ENCODE results near the gene TSPEAR. TPM values are rescaled to one million over a fixed set of nuclear protein-coding genes. Genes with fewer than 3 reads are reported as not detected.
A peak's percentile ranks its signal among the peaks of the same experiment; 100 is the strongest.
"Not testable (repeated sequence)": the region's sequence is repeated elsewhere in the genome, so short reads cannot be mapped to it uniquely, and the experiment has no call there.

TSPEAR gene
- total and polyA plus RNA-seq, 11 donors = 0.01 to 2.6 (median 0.71) TPM; not detected in 2

GRCh38 chr21:44667612-44668011 lies 43.8 kb downstream of the TSPEAR start:
- ATAC-seq (no peak), DNase-seq (no peak)
- Histone ChIP-seq H3K4me1 (no peaks in the 10 kb centered on the region), H3K27me3 (no peaks in the 10 kb centered on the region), H3K4me3 (no peak overlapping the region), H3K27ac (no peak overlapping the region), H3K9me3 (peaks cover 0 to 29% (median 11%) of the 10 kb centered on the region in 12 donors), H3K36me3 (no peaks in the 10 kb centered on the region)
- 63 to 78% (median 74%) methylated on average over 1 of the region's 1 CpG for WGBS, 4 donors
- intact Hi-C loops (cut with DNase I) = loop anchor here in 1 of 10 donors (10.0 kb wide), 1 partner anchor 57 kb away; no protein-coding TSS in a partner anchor
- TF ChIP-seq CTCF (IDR thresholded peaks at IDR 0.05) (no peak), POLR2A (IDR thresholded peaks at IDR 0.05) (no peak)

GRCh38 chr21:44666401-44667320 lies 44.7 kb downstream of the TSPEAR start, which contains the start of gene KRTAP12-2:
KRTAP12-2 (minus strand) TSS chr21:44666927; CDS start chr21:44666886, 41 bp downstream.
- DNase-seq (peak in 4 of 5 donors; percentile 29 to 85 (median 66)), ATAC-seq (peak; percentile 93 to 99 (median 98))
- H3K9me3 ChIP-seq = peaks cover 0 to 19% (median 4%) of the 10 kb centered on the region in 12 donors
- no peak for TF ChIP-seq POLR2A (IDR thresholded peaks at IDR 0.05)
- H3K27me3 ChIP-seq = no peaks in the 10 kb centered on the region
- 51 to 69% (median 57%) methylated on average over 17 to 19 of the region's 19 CpGs for WGBS, 4 donors
- H3K4me1 ChIP-seq = no peaks in the 10 kb centered on the region
- intact Hi-C loops (cut with DNase I) = loop anchor here in 1 of 10 donors (10.0 kb wide), 1 partner anchor 58 kb away; no protein-coding TSS in a partner anchor
- H3K27ac ChIP-seq = peak within 1 kb of the TSS in 1 of 12 donors; percentile 31
- H3K4me3 ChIP-seq = no peak within 1 kb of the TSS
- no peaks in the 10 kb centered on the region for H3K36me3 ChIP-seq

GRCh38 chr21:44664691-44665090 lies 46.7 kb downstream of the TSPEAR start:
- no peak overlapping the region for H3K27ac ChIP-seq
- H3K4me3 ChIP-seq = no peak overlapping the region
- H3K9me3 ChIP-seq = peaks cover 0 to 9% (median 0%) of the 10 kb centered on the region in 12 donors
- TF ChIP-seq POLR2A (IDR thresholded peaks at IDR 0.05) = no peak
- TF ChIP-seq CTCF (IDR thresholded peaks at IDR 0.05) = no peak
- intact Hi-C loops (cut with DNase I) = loop anchor here in 1 of 10 donors (10.0 kb wide), 1 partner anchor 60 kb away; no protein-coding TSS in a partner anchor
- H3K36me3 ChIP-seq = no peaks in the 10 kb centered on the region
- ATAC-seq (no peak), DNase-seq (no peak)
- H3K27me3 ChIP-seq = no peaks in the 10 kb centered on the region
- H3K4me1 ChIP-seq = no peaks in the 10 kb centered on the region
- WGBS, 4 donors = 81 to 83% (median 83%) methylated on average over 5 of the region's 5 CpGs

- not testable (repeated sequence) for ATAC-seq, H3K36me3 ChIP-seq, H3K27me3 ChIP-seq, H3K4me1 ChIP-seq, H3K4me3 ChIP-seq, DNase-seq, H3K27ac ChIP-seq
- 41 to 59% (median 54%) methylated on average over 7 of the region's 7 CpGs for WGBS, 4 donors
- peaks cover 0 to 12% (median 0%) of the 10 kb centered on the region in 12 donors for H3K9me3 ChIP-seq
- intact Hi-C loops (cut with DNase I) = loop anchor here in 1 of 10 donors (10.0 kb wide), 1 partner anchor 63 kb away; no protein-coding TSS in a partner anchor
Observed at GRCh38 chr21:44661567-44661966, 49.8 kb downstream of the TSPEAR start.
